Activated effector memory CD4-positive, alpha-beta T cell treated with anti-CD3 and anti-CD28 coated beads, Interleukin-2, amount 50 U/mL, for 16 hours (primary cell): ENCODE data around the gene GLYAT.

ENCODE experiments used
- DNase-seq: peaks from one replicate; pipeline ENCODE4 v3.0.0-alpha.2; 2020

Gene GLYAT

GRCh38 chr11:58731819-58732218, at the start of gene GLYAT:
Gene GLYAT, minus strand, starts transcription at chr11:58731943. Its CDS starts 7,447 bp downstream, at chr11:58724496.
- no peak for DNase-seq

DNA sequence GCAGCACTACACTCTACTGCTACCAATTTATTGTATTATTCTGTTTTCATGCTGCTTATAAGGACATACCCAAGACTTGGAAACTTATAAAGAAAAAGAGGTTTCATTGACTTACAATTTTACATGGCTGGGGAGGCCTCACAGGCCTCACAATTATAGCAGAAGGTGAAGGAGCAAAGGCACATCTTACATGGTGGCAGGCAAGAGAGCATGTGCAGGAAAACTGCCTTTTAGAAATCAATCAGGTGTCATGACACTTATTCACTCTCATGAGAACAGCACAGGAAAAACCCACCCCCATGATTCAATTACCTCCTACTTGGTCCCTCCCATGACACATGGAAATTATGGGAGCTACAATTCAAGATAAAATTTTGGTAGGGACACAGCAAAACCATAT, 49.6 kb upstream of the GLYAT start:
- DNase-seq = no peak

- DNase-seq = no peak
Measured at GRCh38 chr11:58780578-58780977, 48.8 kb upstream of the GLYAT start.

DNA sequence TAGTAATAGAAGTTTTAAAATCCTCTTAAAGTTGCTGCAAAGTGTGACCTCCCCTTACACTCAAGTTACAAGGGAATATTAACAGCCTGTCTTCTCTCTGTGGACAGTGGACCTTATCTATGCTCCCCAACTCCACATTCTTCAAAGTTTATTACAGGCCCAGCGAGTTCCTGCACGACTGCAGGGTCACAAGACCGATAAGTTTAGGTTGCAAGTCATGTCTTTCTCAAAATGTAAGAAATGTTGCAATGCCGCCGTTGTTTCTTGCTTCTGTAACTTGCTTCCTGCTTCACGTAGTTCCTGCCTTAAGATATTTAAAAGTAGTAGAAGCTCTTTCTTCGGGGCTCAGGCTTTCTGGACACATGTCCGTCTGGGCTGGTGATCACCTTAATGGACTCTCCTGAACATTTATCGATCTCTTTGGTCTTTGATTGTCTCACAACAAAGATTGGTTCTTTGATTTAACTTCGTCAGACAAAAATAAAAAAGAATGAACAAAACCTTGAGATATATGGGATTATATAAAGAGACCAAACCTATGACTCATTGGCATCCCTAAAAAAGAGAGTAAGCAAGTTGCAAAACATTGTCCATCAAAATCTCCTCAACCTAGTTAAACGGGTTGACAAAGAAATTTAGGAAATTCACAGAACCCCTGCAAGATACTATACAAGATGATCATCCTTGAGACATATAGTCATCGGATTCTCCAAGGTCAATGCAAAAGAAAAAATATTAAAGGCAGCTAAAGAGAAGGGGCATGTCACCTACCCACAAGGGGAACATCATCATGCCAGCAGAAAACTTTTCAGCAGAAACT, 45.4 kb upstream of the GLYAT start:
- no peak for DNase-seq

- no peak for DNase-seq
Measured at GRCh38 chr11:58775066-58775708, 43.4 kb upstream of the GLYAT start.

DNA sequence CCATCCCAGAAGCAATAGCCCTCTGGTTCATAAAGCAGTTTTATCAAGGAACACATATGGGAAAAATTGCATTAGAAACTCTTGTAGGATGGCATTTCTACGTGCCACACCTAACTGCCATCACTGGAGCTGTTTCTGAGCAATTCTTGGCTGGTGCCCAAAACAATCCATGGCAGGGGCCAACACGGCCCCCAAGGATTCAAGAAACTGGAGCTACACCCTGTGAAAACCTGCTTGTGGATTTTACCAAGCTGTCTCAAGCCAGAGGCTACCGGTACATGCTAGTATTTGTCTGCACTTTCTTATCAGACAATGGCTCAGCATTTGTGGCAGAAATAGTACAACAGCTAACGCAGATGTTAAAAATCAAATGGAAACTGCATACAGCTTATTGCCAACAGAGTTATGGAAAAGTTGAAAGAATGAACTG, 42.4 kb upstream of the GLYAT start:
- DNase-seq = no peak

GRCh38 chr11:58773337-58773736, 41.6 kb upstream of the GLYAT start:
- DNase-seq = no peak

GRCh38 chr11:58772329-58773285, 40.9 kb upstream of the GLYAT start:
- no peak for DNase-seq

DNA sequence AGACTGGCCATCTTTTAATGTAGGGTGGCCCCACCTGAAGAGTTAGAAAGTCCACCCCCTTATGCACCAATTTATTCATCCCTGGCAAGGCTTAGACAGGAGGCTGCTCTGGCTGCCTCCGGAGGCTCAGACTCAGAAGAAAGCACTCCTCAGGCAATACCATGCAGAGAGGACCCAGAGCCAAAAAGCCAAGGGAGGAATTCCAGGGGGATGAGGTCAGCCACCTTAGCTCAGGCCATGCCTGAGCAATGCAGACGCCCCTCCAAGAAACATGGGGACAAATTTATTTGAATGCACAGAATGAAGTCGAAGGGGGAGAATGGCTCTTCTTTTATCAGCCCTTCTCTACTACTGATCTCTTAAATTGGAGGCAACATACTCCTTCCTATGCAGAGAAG, 39.7 kb upstream of the GLYAT start:
- no peak for DNase-seq

- no peak for DNase-seq
Measured at GRCh38 chr11:58770627-58771457, 39.1 kb upstream of the GLYAT start.

- DNase-seq = no peak
Measured at GRCh38 chr11:58770166-58770565, 38.4 kb upstream of the GLYAT start.

- DNase-seq = no peak
Measured at GRCh38 chr11:58769308-58769707, 37.6 kb upstream of the GLYAT start.

DNA sequence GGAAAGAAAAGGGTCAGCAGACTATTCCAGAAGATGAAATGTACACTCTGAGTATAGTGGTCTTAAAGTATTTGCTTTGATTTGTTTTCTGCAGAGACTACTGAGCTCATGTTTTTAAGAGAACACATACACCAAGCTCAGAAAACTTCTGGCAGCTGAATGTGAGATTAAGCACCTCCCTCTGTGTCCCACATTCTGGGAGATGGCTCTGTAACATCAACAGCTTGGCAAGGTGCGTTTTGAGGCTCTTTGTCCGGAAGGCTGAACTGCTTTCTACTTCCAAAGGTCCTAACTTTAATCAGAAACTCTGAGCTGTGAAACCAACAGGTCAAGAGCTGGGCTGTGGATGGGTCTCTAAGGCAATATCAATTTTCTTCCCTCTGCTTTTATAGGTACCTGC, 36.4 kb upstream of the GLYAT start:
- DNase-seq = no peak

GRCh38 chr11:58765078-58765477, 33.3 kb upstream of the GLYAT start:
- DNase-seq = no peak

DNA sequence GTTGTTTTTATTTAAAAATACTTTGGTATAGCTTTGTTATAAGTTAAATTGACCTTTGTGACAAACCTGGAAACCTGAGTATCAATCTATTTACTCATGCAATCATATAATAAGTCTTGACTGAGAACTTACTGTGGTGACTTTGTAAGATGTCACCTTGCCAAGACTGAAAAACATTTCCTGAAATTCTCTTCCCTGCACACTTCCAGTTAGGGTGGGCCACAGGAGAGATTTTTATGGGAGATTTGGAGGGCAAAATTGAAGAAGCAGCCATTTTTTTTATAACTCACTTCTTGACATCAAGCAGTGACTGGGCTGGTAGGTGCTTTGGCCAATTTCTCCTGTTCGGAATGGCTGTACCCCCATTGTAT, 31.4 kb upstream of the GLYAT start:
- no peak for DNase-seq

DNA sequence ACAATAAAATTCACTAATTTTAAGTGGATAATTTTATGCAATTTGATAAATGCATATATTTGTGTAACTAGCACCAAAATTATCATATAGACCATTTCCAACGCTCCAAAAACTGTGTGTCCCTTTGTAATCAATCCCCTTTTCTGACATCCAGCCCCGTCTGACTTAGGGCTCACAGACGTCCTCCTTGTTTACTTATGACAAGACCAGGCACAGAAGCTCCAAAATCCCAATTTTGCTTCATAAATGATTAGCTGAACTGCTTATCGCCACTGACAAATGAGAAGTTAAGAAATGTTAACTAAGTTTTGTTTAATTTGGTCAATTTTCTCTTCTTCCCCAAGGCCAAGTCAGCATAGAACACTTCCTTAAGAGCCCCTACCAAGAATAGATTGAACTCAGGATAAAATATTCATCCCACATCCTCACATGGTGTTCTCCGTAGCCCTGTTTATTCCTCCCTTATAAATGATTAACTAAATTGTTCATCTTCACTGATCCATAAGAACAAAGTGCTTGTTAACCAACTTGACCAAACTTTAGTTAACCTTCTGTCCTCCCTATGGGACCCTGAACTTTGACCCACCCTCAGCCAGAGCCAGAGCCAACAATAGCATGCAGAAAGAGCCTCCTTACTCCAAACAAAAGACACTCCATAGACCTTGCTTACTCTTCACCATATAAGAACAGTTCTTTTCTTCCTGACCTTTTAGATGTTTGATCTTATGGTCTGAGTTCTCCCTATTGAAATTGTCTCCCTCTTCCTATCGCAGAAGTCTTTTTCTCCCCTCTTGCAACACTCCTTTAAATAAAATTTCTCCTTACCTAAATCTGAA, 30.8 kb upstream of the GLYAT start:
- no peak for DNase-seq

DNA sequence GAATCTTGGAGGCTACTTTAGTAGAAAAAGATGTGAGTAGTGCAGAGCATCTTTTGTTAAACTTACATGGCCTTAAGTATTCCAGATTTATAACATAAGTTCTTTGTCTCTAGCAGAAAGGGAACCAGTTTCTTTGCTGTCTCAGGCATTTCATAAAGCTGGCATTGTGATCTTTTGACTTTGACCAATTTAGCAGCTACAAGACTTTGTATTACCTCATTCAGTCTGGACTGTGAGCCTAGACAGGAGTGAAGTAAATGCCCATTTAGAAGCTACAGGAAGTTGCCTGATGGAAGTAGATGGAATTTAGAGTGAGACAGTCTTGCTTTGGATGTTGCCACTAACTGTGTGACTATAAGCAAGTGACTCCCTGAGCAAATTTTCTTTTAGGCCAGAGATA, 25.7 kb upstream of the GLYAT start:
- no peak for DNase-seq

DNA sequence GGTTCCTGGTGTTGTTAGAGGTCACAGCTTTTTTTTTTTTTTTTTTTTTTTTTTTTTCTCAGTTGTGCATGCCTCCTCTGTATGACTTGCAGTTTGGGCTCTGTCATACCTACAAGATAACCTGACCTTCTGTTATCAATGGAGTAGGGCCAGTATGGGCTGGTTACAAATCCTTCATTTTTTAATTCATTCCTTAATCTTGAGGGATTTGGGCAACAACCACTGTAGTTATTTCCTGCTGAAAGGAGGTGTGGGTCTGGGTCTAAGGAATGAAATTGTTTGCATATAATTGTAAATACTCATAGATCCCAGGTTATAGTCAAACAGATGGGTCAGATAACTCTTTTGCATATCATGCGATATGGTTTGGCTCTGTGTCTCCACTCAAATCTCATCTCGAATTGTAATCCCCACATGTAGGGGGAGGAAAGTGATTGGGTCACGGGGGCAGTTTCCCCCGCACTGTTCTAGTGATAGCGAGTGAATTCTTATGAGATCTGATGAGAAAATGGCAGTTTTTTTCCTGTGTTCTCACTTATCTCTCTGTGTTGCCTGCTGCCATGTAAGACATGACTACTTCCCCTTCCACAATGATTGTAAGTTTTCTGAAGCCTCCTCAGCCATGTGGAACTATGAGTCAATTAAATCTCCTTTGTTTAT, 14.1 kb upstream of the GLYAT start:
- no peak for DNase-seq

- DNase-seq = no peak
Measured at GRCh38 chr11:58744988-58745704, 13.4 kb upstream of the GLYAT start.
